ENCODE measurements around the gene DLEC1.

DNA sequence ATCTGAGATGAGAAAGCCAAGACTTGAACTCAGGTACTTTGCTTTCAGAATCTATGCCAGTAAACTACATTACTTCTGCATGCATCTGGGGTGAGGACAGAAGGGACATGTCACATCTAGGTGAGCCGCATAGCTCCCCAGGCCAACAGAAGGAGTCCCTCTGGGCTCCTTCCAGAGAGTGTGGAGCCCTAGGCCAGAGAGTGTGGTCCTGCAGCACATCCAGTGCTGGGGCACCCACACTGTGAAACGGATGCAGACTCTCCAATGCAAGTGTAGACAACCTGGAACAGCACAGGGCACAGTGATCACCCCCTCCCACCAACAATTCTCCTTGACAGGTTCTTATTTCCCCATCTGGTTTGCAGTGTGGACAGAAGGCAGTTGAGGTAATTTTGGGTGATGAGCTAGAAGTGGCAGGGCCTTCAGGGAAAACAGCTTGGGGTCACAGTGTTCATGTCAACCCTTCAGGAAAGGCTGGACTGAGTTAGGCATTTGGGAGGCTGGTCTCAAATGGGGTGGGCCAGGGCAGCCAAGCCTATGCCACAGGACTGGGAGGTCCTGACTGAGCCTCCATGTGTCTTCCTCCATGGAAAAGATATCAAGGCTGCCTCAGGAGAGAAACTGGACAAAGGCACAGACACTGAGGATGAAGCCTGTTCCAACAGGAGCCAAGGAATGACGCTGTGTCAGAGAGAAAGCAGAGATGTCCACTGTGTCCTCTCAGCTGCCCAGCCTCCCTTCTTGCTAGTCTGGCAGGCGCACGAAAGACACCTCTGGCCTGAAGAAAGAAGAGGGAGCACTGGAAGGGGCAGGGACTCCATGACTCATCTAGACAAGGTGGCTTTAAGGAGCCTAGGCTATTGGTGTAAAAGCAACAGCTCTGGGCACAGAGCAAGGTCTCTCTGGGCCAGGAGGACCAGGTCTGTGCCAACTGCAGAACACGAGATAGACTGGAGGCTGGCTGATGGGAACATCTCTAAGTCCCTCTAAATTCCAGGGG is 11.2 kb upstream of the DLEC1 start:
- TF ChIP-seq, protein P1, sequence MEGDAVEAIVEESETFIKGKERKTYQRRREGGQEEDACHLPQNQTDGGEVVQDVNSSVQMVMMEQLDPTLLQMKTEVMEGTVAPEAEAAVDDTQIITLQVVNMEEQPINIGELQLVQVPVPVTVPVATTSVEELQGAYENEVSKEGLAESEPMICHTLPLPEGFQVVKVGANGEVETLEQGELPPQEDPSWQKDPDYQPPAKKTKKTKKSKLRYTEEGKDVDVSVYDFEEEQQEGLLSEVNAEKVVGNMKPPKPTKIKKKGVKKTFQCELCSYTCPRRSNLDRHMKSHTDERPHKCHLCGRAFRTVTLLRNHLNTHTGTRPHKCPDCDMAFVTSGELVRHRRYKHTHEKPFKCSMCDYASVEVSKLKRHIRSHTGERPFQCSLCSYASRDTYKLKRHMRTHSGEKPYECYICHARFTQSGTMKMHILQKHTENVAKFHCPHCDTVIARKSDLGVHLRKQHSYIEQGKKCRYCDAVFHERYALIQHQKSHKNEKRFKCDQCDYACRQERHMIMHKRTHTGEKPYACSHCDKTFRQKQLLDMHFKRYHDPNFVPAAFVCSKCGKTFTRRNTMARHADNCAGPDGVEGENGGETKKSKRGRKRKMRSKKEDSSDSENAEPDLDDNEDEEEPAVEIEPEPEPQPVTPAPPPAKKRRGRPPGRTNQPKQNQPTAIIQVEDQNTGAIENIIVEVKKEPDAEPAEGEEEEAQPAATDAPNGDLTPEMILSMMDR (IDR thresholded peaks at IDR 0.05; ENCODE audit: insufficient read depth, low read depth, low read length) = no peak
- TF ChIP-seq EZH2 (IDR thresholded peaks at IDR 0.05; ENCODE audit: insufficient read depth, low read length) = no peak
